Heart left ventricle (tissue), 13 donors: ENCODE results near the gene USP15.

Source experiments
- POLR2A ChIP-seq, 2 donors: fragments of 450-650 bp; IDR thresholded peaks; one replicate each; pipeline ENCODE4 v1.6.1; 2017; ENCODE audit warnings: antibody characterized with exemption in 2 of 2, mild to moderate bottlenecking in 2 of 2, moderate library complexity in 2 of 2
- TF ChIP-seq, protein P1 (sequence below), 12 donors: fragments of 200-600 bp; sonication (generic) in 4 of 12; IDR thresholded peaks; one replicate each; pipeline versions ENCODE4 v1.5.0 to v1.8.0; 2018 to 2022; ENCODE audit warnings: antibody characterized with exemption in 12 of 12, mild to moderate bottlenecking in 5 of 12
- donor health status: ischemic (EF 13 %, LVEDD 7.1; RV severe dilation, severe dysfunction).
- donor health status: DM: no; HTN: yes; CAD: no.
- donor health status: DM: no; HTN: no; CAD: no.
- donor health status: ischemic (EF 25% LVEDD 6.9; RV normal size, moderate dysfunction).
- donor health status: ischemic (EF 25% LVEDD 5.7; RV mildly dilated, moderate dysfunction).
- donor health status: ischemic (EF 35%, LVEDD 5.7; RV mildly dilated, moderate dysfunction).
- donor health status: nonischemic (EF 11% LVEDD 7.7; RV severe dilation, severe dysfunction).
- donor health status: DM: yes; HTN: yes; CAD: no.
- donor health status: PGD.
- donor health status: ischemic (EF 29% LVEDD 5.4; RV normal size, mild dysfunction).
- donor health status: nonischemic (EF 23%, LVEDD 6.1; RV moderate dilation, normal function).

GRCh38 chr12:62446754-62447452, 186.7 kb downstream of the USP15 start:
- TF ChIP-seq, protein P1, sequence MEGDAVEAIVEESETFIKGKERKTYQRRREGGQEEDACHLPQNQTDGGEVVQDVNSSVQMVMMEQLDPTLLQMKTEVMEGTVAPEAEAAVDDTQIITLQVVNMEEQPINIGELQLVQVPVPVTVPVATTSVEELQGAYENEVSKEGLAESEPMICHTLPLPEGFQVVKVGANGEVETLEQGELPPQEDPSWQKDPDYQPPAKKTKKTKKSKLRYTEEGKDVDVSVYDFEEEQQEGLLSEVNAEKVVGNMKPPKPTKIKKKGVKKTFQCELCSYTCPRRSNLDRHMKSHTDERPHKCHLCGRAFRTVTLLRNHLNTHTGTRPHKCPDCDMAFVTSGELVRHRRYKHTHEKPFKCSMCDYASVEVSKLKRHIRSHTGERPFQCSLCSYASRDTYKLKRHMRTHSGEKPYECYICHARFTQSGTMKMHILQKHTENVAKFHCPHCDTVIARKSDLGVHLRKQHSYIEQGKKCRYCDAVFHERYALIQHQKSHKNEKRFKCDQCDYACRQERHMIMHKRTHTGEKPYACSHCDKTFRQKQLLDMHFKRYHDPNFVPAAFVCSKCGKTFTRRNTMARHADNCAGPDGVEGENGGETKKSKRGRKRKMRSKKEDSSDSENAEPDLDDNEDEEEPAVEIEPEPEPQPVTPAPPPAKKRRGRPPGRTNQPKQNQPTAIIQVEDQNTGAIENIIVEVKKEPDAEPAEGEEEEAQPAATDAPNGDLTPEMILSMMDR (IDR thresholded peaks at IDR 0.05), result no peak
- no peak for TF ChIP-seq POLR2A (IDR thresholded peaks at IDR 0.05)
